ENCODE results near the gene AKT1.

The AKT1 gene

GRCh38 chr14:104798300-104799243 lies 3.0 kb upstream of the AKT1 start:
- DNase-seq = no peak

GRCh38 chr14:104797115-104798044 lies 1.8 kb upstream of the AKT1 start:
- no peak for DNase-seq

GRCh38 chr14:104796687-104797081 lies 1.1 kb upstream of the AKT1 start:
- no peak for DNase-seq

- DNase-seq = no peak
Measured at GRCh38 chr14:104795781-104796686, 486 bp upstream of the AKT1 start.

- DNase-seq = no peak
Measured at GRCh38 chr14:104794631-104794992, 936 bp downstream of the AKT1 start.

- no peak for DNase-seq
Measured at GRCh38 chr14:104794099-104794498, 1.4 kb downstream of the AKT1 start.

GRCh38 chr14:104793703-104793959 lies 1.9 kb downstream of the AKT1 start:
- no peak for DNase-seq

- DNase-seq = no peak
Measured at GRCh38 chr14:104792945-104793702, 2.4 kb downstream of the AKT1 start.

GRCh38 chr14:104792101-104792884 lies 3.3 kb downstream of the AKT1 start:
- no peak for DNase-seq

- no peak for DNase-seq
Measured at GRCh38 chr14:104791425-104791824, 4.1 kb downstream of the AKT1 start.

- no peak for DNase-seq
Measured at GRCh38 chr14:104789752-104790743, 5.5 kb downstream of the AKT1 start.

- DNase-seq = no peak
Measured at GRCh38 chr14:104788873-104789663, 6.5 kb downstream of the AKT1 start.

- no peak for DNase-seq
Measured at GRCh38 chr14:104788161-104788818, 7.3 kb downstream of the AKT1 start.

GRCh38 chr14:104787736-104788135 lies 7.8 kb downstream of the AKT1 start:
- no peak for DNase-seq

GRCh38 chr14:104786726-104787675 lies 8.5 kb downstream of the AKT1 start:
- no peak for DNase-seq

GRCh38 chr14:104786091-104786586 lies 9.4 kb downstream of the AKT1 start:
- DNase-seq = no peak

- DNase-seq = no peak
Measured at GRCh38 chr14:104785708-104786080, 9.9 kb downstream of the AKT1 start.

Data from NCI-H1048 (cell line).